NT2/D1 (cell line): ENCODE data around the gene PPBP.

ENCODE experiments used
- YY1 ChIP-seq: IDR thresholded peaks from 2 replicates; pipeline ENCODE4 v1.6.1; 2011; ENCODE audit not compliant: insufficient read length, insufficient read depth
- ZNF274 ChIP-seq: IDR thresholded peaks from 2 replicates; pipeline ENCODE4 v1.6.1; 2011; ENCODE audit warnings: mild to moderate bottlenecking, low read depth, low read length

- TF ChIP-seq YY1 (no peak), ZNF274 (no peak)
Measured at GRCh38 chr4:73978886-73979285, 9.1 kb downstream of the PPBP start.
